GM19455 (cell line): ENCODE results near the gene CPED1.
"Not testable (repeated sequence)": the region's sequence is repeated elsewhere in the genome, so short reads cannot be mapped to it uniquely, and the experiment has no call there.

Experiments
- ATAC-seq: cut with Tn5 transposase; IDR thresholded peaks from one replicate; pipeline ENCODE4 v1.9.1; 2021; ENCODE audit not compliant: unreplicated experiment

The CPED1 gene

DNA sequence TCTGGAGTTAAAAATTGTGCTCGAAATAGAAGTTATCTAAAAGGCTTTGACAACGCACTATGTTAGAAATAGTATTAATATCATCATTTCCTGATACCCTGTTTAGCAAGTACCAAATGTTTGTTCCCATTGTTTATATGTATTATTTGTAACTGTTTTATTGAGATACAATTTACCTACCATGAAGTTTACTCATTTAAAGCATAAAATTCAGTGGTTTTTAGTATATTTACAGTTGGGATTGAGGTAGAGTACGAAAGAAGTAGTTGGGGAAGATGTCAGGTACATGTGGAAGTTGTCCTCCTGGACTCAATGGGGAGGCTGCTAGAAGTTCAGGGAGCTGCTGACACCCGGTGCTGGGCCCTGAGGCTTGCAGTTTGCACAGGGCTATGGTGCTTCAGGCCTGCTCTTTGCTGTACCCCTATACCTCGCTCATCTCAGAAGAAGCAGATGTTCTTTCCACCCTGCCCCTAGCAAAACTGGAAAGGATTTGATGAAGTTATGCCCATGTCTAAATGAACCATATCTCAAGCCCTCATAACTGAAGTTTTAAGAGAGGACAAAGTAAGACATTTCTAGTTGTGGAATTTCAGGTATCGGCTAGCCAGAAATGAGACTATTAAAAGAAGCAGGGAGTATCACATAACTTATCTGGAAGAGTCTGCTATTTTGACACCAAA lies 315.1 kb downstream of the CPED1 start:
- no peak for ATAC-seq

DNA sequence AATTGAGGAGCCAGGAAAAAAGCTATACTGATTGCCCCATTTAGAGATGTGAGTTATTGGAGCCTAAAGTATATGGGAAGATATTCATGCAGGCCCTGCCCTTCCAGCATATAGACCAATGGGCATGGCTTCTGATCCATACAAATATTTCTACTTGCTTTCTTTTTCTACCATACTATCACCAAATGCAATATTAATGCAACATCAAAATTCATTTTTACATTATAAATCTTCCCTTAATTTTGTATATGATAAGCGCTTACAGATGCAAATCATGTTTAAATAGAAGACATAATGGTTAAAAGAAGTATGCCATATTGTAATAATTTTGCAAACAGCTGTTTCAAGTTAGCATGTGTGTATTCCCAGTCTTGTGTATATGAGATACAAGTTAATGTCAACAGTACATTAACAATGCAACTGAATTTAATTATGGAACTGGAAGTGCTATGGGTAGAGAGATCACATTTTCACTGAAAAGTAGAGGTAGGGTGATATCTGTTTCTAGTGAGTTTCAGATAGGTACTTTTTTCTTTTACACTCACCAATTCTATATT lies 315.7 kb downstream of the CPED1 start:
- no peak for ATAC-seq

- ATAC-seq, result no peak
Observed at GRCh38 chr7:121305109-121305508, 316.6 kb downstream of the CPED1 start.

DNA sequence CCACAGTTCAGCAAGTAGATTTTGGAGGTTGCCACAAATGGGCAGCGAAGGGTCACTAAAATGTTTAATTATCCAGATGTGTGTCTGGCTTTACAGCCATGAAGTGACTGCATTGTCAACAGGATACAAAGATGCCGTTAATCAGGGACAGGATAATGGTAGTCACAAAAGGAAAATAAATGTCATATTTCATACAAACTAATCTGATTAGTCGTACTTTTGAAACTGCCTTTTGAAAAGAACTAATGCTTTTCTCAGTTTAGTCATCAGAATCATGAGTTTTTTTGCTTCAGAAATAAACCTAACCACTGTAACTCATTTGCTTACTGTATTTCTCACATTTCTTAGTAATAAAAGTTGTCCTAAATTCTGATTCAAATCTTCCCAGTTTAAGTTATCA lies 318.1 kb downstream of the CPED1 start:
- ATAC-seq, result no peak

DNA sequence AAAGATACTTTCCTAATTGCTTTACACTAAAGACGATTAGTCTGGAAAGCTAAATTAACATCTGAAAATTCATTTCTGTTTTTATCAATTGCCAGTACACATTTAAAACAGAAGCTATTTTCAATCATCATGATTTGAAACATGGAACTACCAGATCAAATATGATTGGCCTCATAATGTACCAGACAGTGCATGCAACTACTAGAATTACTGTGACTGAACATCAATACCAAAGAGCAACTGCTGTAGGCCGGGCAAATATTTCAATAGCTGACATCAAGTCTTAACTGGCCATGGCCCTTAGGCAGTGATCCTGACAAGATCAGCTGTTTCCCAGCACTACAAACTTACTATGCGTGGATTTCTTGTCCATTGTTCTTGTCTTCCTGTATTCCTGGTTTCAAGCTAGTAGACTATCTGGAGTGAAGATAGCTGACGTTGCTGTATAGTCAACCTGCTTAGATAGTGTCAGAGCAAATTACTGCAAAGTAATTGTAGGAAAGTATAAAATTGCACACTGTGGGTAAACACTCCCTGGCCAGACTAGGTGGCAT lies 318.6 kb downstream of the CPED1 start:
- ATAC-seq, result no peak

DNA sequence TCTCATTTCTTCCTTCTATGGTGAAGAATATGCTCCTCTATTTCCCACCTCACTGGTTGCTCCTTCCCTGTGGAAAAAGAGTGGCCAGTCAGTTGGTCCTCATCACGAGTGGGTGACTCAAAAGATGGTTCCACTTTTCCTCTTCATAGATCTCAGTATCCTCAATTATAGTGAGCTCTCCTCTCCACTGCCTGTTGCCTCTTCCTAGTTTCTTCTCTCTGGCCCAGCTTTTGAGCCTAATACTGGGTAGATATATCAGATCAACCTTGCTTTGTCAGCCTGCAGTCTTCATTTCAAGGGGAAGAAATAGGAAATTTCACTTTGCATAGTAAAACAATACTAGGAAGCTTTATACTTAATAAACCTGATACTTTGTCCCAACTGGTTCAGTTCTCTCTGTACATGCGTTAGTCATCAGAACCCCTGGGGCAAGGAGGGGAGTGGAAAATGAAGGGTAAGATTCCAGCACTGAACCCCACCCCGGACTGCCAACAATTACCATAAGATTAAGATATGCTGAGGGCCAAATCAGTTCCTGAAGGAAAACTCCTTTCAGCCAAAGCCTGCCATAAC lies 324.8 kb downstream of the CPED1 start:
- ATAC-seq, result no peak

DNA sequence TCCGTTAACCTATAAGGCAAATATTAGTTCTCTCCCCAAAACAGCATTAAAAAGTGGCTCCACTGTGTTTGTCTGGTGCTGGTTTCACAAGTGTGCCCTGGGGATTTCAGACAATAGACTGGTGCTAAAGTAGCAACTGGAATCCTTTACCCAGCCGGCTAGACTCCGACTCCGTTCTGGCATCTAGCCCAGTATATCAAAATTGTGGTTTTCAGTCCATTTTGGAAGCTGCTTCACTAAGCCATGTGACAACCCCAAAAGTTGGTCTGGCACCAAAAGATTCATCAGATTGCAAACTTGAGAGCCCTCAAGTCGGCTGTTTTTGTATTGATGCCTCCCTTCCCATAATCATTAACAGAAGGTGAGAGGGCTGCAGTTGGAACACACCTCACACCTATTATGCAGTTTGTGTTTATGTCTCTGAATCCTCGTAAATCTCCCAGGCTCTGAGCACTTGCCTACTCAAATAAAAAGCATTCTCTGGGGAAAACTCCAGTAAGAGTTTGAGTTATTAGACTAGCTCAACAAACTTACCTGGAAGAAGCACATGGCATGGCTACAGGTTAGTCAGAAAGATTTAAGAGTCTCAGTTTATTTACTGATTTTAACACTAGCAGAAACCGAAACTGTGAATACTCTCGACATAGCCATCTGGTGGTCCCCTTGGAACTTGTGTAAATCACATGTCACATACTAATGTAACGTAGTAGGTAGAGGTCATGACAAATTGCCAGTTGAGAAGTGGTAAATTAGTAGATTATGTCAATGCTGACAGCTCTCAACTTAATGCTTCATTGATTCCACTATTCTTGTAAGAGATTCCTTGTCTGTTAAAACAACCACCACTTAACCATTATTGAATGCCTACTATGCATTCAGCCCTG lies 325.5 kb downstream of the CPED1 start:
- ATAC-seq, result peak; percentile 90

- ATAC-seq, result not testable (repeated sequence)
Observed at GRCh38 chr7:121315170-121315569, 326.7 kb downstream of the CPED1 start.

DNA sequence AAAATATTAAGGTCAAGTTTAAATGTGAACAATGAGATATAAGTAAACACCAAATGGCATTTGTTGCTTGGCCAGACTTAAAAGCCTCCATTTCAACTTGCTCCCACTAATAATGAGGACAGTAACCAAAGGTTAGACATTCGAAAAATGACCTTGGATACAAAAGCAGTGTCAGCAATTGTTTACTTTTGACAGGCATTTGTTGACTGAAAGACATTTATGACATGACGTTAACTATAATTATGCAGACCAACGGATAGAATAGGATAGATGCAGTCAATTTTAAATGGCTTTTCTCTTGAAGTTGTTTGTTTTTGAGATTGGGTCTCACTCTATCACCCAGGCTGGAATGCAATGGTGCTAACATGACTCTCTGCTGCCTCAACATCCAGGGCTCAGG lies 333.9 kb downstream of the CPED1 start:
- ATAC-seq, result no peak

DNA sequence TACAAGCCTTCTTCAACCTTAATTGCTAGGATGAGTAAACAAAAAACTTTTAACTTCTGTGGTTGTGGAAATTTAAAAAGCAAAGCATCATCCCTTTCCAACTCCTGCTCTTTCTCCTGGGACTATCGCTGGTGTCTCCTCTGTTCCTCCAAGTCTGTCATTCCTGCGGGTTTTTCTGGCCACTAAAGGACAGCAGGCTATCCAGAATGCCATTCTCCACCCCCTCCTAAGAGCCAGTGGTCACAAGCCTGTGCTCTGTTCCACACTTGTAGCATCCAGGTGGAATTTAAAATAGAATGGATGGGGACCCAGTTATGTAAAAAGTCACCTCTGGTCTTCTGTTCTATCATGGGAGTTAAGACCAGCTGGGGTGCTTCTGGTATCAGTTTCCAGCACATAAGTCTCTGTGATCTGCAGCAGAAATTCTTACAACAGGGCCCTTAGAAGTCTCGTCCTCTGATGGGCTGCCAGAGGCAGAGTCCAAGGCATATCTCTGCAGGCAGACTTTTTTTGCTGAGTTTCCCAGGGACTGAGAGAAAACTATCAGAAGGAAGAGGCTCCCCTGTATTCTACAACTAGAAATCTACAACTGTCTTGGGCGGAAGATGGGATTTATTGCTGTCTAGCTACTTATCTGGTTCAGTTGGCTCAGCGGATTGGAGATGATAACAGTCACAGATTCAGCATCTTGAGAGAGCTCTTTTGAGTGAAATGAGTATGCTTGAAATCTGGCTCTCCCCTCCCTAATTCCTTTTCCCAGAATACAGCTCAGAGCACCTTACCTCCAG lies 335.2 kb downstream of the CPED1 start:
- no peak for ATAC-seq

DNA sequence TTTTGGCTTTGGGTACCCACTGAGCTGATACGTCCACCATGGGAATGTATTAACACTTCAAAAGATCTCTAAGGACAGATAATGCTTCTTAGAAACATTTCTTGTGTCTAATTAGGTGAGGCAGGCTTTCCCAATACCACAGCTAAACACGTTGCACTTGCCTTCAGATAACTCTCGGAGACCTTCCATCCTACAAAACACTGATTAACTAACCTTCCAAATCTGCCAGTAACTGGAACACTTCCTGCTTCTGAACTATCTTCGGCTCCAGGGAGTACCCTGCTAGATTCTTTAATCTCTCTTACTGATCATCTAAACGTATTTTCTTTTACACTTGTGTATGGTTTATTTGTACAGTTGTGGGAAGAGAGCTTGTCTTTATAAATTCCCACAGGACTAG lies 339.2 kb downstream of the CPED1 start:
- ATAC-seq, result no peak

GRCh38 chr7:121328508-121329190 lies 340.1 kb downstream of the CPED1 start, which contains the start of gene WNT16:
Gene WNT16 (plus strand): TSS chr7:121329000. CDS start chr7:121329293, 293 bp downstream.
- ATAC-seq, result no peak

- peak; percentile 44 for ATAC-seq
Observed at GRCh38 chr7:121329191-121330052, 340.9 kb downstream of the CPED1 start.

DNA sequence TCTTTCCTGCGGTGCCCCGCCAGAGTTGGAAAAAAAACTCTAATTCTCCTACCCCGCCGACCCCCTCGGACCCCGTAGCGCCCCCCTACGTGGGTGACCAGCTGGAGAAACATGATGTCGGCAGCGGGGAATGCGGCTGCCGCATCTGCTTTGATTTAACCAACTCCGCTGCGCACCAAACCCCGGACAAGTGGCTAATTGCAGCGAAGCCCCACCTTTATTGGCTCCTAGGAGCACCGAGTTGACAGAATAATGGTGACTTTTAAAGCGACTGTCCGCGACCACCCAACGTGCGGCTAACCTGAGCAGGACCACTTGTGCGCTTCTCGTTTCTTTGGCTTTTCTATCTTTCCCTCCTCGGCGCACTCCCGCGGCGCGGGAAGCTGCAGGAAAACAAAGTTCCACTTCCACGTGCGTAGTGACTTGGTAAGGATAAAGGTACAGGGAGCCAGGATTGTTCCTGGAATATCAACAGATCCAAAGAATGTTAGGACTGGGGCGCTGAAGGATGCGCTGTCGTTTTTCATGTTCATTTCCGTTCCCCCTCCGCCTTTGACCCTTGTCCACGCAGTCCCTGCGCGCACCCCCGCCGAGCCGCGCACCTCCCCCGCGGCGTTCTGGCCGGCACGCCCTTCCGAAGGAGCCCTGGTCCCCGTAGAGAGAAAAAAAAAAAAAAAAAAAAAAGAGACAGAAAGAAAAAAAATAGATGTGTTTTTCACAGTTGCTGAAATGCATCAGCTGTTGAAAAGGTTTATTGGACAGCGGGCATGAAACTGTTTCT lies 341.7 kb downstream of the CPED1 start:
- peak; percentile 38 for ATAC-seq

GRCh38 chr7:121331048-121331447 lies 342.5 kb downstream of the CPED1 start:
- no peak for ATAC-seq

DNA sequence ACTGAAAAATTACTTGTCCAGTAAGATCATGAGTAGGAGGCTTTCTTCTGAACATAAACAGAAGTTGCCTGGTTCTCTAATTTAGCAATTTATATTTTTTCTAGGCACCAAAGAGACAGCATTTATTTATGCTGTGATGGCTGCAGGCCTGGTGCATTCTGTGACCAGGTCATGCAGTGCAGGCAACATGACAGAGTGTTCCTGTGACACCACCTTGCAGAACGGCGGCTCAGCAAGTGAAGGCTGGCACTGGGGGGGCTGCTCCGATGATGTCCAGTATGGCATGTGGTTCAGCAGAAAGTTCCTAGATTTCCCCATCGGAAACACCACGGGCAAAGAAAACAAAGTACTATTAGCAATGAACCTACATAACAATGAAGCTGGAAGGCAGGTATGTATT lies 343.1 kb downstream of the CPED1 start:
- ATAC-seq, result no peak

GRCh38 chr7:121334376-121334775 lies 345.9 kb downstream of the CPED1 start:
- no peak for ATAC-seq
